Mucosa of stomach (tissue), 1 donor: ENCODE data around the gene KIT.

Experiments
- H3K27me3 ChIP-seq: one replicate; pipeline ENCODE4 v1.7.0; 2013; ENCODE audit warnings: mild to moderate bottlenecking, low read length; ENCODE audit not compliant: control insufficient read depth, insufficient read depth
- H3K36me3 ChIP-seq: one replicate; pipeline ENCODE4 v1.7.0; 2013; ENCODE audit warnings: low read length; ENCODE audit not compliant: control insufficient read depth, insufficient read depth
- H3K4me1 ChIP-seq: one replicate; pipeline ENCODE4 v1.7.0; 2013; ENCODE audit warnings: mild to moderate bottlenecking, low read length; ENCODE audit not compliant: control insufficient read depth, insufficient read depth
- H3K4me3 ChIP-seq: one replicate; pipeline ENCODE4 v1.7.0; 2013; ENCODE audit warnings: low read length
- H3K9ac ChIP-seq: one replicate; pipeline ENCODE4 v1.7.0; 2013; ENCODE audit warnings: mild to moderate bottlenecking, low read length, moderate library complexity
- H3K9me3 ChIP-seq: one replicate; pipeline ENCODE4 v1.7.0; 2013; ENCODE audit warnings: mild to moderate bottlenecking, low read length, moderate library complexity; ENCODE audit not compliant: control insufficient read depth
- donor health status: Pancreatic carcinoma.

KIT gene

GRCh38 chr4:54731976-54732375 lies 74.2 kb downstream of the KIT start:
- H3K27me3 ChIP-seq, result no peaks in the 10 kb centered on the region
- no peaks in the 10 kb centered on the region for H3K9me3 ChIP-seq
- H3K4me1 ChIP-seq, result no peaks in the 10 kb centered on the region
- no peak overlapping the region for H3K4me3 ChIP-seq
- H3K36me3 ChIP-seq, result no peaks in the 10 kb centered on the region
- H3K9ac ChIP-seq, result no peak overlapping the region

- H3K9ac ChIP-seq, result no peak overlapping the region
- H3K27me3 ChIP-seq, result no peaks in the 10 kb centered on the region
- H3K9me3 ChIP-seq, result no peaks in the 10 kb centered on the region
- H3K4me3 ChIP-seq, result no peak overlapping the region
- no peaks in the 10 kb centered on the region for H3K36me3 ChIP-seq
- H3K4me1 ChIP-seq, result no peaks in the 10 kb centered on the region
These were observed 79.7 kb downstream of the KIT start for GRCh38 chr4:54737421-54737820.

GRCh38 chr4:54741202-54741601 lies 83.4 kb downstream of the KIT start:
- Histone ChIP-seq H3K9me3 (no peaks in the 10 kb centered on the region), H3K27me3 (no peaks in the 10 kb centered on the region), H3K36me3 (no peaks in the 10 kb centered on the region), H3K9ac (no peak overlapping the region), H3K4me3 (no peak overlapping the region), H3K4me1 (no peaks in the 10 kb centered on the region)

- H3K36me3 ChIP-seq, result no peaks in the 10 kb centered on the region
- no peaks in the 10 kb centered on the region for H3K9me3 ChIP-seq
- H3K27me3 ChIP-seq, result no peaks in the 10 kb centered on the region
- no peak overlapping the region for H3K4me3 ChIP-seq
- no peaks in the 10 kb centered on the region for H3K4me1 ChIP-seq
- no peak overlapping the region for H3K9ac ChIP-seq
These were observed 85.1 kb downstream of the KIT start for GRCh38 chr4:54742636-54743399.

GRCh38 chr4:54743562-54743961 lies 85.8 kb downstream of the KIT start:
- no peak overlapping the region for H3K4me3 ChIP-seq
- no peaks in the 10 kb centered on the region for H3K27me3 ChIP-seq
- H3K36me3 ChIP-seq, result no peaks in the 10 kb centered on the region
- no peaks in the 10 kb centered on the region for H3K9me3 ChIP-seq
- no peak overlapping the region for H3K9ac ChIP-seq
- no peaks in the 10 kb centered on the region for H3K4me1 ChIP-seq

- Histone ChIP-seq H3K4me1 (no peaks in the 10 kb centered on the region), H3K9ac (no peak overlapping the region), H3K27me3 (no peaks in the 10 kb centered on the region), H3K9me3 (no peaks in the 10 kb centered on the region), H3K36me3 (no peaks in the 10 kb centered on the region), H3K4me3 (no peak overlapping the region)
These were observed 86.7 kb downstream of the KIT start for GRCh38 chr4:54744487-54744886.

GRCh38 chr4:54745031-54745770 lies 87.4 kb downstream of the KIT start:
- no peaks in the 10 kb centered on the region for H3K36me3 ChIP-seq
- no peaks in the 10 kb centered on the region for H3K4me1 ChIP-seq
- no peaks in the 10 kb centered on the region for H3K27me3 ChIP-seq
- H3K4me3 ChIP-seq, result no peak overlapping the region
- H3K9me3 ChIP-seq, result no peaks in the 10 kb centered on the region
- H3K9ac ChIP-seq, result no peak overlapping the region

- no peaks in the 10 kb centered on the region for H3K4me1 ChIP-seq
- H3K4me3 ChIP-seq, result no peak overlapping the region
- no peaks in the 10 kb centered on the region for H3K27me3 ChIP-seq
- no peaks in the 10 kb centered on the region for H3K9me3 ChIP-seq
- H3K36me3 ChIP-seq, result no peaks in the 10 kb centered on the region
- no peak overlapping the region for H3K9ac ChIP-seq
These were observed 88.5 kb downstream of the KIT start for GRCh38 chr4:54746218-54746617.

- H3K9ac ChIP-seq, result no peak overlapping the region
- no peaks in the 10 kb centered on the region for H3K27me3 ChIP-seq
- H3K4me1 ChIP-seq, result no peaks in the 10 kb centered on the region
- H3K4me3 ChIP-seq, result no peak overlapping the region
- no peaks in the 10 kb centered on the region for H3K36me3 ChIP-seq
- no peaks in the 10 kb centered on the region for H3K9me3 ChIP-seq
These were observed 92.6 kb downstream of the KIT start for GRCh38 chr4:54750341-54750740.

- Histone ChIP-seq H3K27me3 (no peaks in the 10 kb centered on the region), H3K9me3 (no peaks in the 10 kb centered on the region), H3K9ac (no peak overlapping the region), H3K36me3 (no peaks in the 10 kb centered on the region), H3K4me3 (no peak overlapping the region), H3K4me1 (no peaks in the 10 kb centered on the region)
These were observed 96.6 kb downstream of the KIT start for GRCh38 chr4:54754394-54754793.

- Histone ChIP-seq H3K4me1 (no peaks in the 10 kb centered on the region), H3K27me3 (no peaks in the 10 kb centered on the region), H3K4me3 (no peak overlapping the region), H3K9ac (no peak overlapping the region), H3K36me3 (no peaks in the 10 kb centered on the region), H3K9me3 (no peaks in the 10 kb centered on the region)
These were observed 106.7 kb downstream of the KIT start for GRCh38 chr4:54764476-54764875.

GRCh38 chr4:54767376-54767775 lies 109.6 kb downstream of the KIT start:
- no peak overlapping the region for H3K9ac ChIP-seq
- no peaks in the 10 kb centered on the region for H3K4me1 ChIP-seq
- H3K36me3 ChIP-seq, result no peaks in the 10 kb centered on the region
- no peak overlapping the region for H3K4me3 ChIP-seq
- H3K9me3 ChIP-seq, result no peaks in the 10 kb centered on the region
- H3K27me3 ChIP-seq, result no peaks in the 10 kb centered on the region
